COLO668 (cell line): ENCODE results near the gene EEF2K.

Experiments
- DNase-seq: peaks from one replicate; lab custom pipeline; 2025; ENCODE audit not compliant: unreplicated experiment; lab: John Stamatoyannopoulos, UW

Gene EEF2K

GRCh38 chr16:22239131-22239805 lies 33.2 kb downstream of the EEF2K start:
- DNase-seq: no peak

- DNase-seq: no peak
These were observed 34.1 kb downstream of the EEF2K start for GRCh38 chr16:22240023-22240710.

DNA sequence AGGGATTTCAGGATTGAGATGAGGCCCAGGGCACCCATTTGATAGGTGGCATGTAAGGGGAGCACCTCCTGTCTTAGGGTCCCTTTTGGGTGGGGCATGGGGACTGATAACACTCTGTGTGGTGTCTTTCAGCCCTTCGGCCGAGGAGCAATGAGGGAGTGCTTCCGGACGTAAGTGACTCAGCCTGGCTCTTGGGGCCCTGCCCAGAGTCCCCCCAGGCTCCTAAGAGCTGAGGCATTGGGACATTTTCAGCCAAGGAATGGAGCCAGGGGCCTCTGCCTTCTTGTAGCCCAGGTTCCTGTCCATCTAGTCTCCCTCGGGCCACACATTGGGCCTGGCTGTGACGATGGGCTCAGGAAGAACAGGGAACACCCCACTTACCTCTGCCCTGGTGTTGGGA lies 44.4 kb downstream of the EEF2K start:
- DNase-seq: no peak

DNA sequence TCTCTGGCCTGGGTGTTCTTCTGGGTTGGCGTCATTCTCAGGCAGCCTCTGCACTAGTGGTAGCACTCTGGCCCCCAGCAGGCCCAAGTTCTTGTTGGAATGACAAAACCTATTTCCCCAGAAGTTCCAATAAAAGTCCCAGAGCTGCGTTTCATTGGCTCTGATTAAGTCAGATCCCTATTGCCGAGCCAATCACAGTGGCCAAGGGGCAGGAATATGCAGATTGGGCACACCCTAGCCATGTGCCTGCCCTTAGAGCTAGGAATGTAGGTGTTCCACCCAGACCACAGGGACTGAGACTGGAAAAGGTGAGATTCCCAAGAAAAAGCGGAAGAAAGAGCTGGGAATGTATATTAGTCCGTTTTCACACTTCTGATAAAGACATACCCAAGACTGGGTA lies 46.2 kb downstream of the EEF2K start:
- DNase-seq: no peak

DNA sequence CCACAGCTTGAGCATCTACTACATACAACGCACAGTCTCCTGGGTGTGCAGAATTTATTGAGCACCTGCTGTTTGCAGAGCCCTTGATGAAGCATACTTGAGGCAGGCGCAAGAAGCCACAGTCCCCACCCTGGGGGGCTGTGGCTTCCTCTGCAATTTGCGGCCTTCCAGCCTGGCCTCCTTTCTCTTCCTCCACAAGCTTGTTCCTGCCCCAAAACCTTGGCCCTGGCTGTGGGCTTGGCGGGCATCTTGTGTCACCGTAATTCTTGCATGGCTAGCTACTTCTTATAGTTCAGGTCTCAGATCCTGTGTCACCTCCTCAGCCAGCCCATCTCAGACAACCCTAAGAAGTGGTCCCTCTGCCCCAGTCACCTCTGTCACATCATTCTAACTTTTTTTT lies 47.2 kb downstream of the EEF2K start:
- DNase-seq: no peak

- no peak for DNase-seq
These were observed 49.3 kb downstream of the EEF2K start for GRCh38 chr16:22255335-22255734.

GRCh38 chr16:22257440-22257839 lies 51.4 kb downstream of the EEF2K start:
- no peak for DNase-seq

- DNase-seq: no peak
These were observed 54.4 kb downstream of the EEF2K start for GRCh38 chr16:22260490-22260889.

GRCh38 chr16:22262460-22262859 lies 56.4 kb downstream of the EEF2K start:
- DNase-seq: no peak

- no peak for DNase-seq
These were observed 58.7 kb downstream of the EEF2K start for GRCh38 chr16:22264786-22265185.

- no peak for DNase-seq
These were observed 59.3 kb downstream of the EEF2K start for GRCh38 chr16:22265351-22265750.

DNA sequence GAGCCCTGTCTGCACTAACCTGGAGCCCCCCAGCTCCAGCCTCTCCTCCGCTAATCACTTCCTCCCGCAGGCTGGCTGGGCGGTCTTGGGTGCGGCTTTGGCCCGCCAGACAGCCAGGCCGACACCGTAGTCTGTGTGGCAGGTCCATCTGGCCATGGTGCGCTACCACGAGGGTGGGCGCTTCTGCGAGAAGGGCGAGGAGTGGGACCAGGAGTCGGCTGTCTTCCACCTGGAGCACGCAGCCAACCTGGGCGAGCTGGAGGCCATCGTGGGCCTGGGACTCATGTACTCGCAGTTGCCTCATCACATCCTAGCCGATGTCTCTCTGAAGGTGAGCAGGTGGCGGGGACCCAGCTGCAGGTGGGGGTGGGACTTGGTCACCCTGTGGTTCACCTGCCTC lies 60.5 kb downstream of the EEF2K start:
- DNase-seq: no peak

- DNase-seq: no peak
These were observed 61.7 kb downstream of the EEF2K start for GRCh38 chr16:22267764-22268163.

GRCh38 chr16:22270525-22270924 lies 64.4 kb downstream of the EEF2K start:
- DNase-seq: no peak

DNA sequence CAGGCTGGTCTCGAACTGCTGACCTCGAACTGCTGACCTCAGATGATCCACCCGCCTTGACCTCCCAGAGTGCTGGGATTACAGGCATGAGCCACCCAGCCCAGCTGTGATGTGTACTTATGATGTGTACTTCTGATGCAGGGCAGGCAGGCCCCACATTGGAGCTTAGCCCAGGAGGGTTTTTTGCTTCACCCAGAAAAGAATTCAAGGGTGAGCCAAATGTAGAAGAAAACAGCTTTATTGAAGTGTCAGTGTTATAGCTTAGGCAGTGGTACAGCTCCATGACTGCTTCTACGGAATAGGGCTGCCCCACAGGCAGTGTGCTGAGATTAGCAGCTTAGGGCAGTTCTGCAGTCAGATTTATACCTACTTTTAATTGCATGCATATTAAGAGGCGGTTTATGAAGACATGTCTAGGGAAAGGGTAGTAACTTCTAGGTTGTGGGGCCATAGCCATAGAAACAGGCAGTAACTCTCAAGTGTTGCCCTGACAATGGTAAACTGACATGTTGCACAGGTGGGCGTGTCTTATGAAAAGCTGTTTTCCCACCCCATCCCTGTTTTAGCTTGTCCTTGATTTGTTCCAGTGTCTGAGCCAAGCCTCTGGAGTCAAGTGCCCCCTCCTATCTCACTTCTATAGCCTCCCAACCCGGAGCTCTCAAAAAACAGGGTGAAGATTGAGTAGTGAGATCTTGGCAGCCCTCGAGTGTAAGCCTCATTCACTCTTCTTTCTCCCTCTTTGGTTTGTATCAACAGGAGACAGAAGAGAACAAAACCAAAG lies 67.0 kb downstream of the EEF2K start:
- DNase-seq: no peak

GRCh38 chr16:22274916-22275315 lies 68.8 kb downstream of the EEF2K start:
- DNase-seq: no peak

- no peak for DNase-seq
These were observed 72.6 kb downstream of the EEF2K start for GRCh38 chr16:22278441-22279230.

DNA sequence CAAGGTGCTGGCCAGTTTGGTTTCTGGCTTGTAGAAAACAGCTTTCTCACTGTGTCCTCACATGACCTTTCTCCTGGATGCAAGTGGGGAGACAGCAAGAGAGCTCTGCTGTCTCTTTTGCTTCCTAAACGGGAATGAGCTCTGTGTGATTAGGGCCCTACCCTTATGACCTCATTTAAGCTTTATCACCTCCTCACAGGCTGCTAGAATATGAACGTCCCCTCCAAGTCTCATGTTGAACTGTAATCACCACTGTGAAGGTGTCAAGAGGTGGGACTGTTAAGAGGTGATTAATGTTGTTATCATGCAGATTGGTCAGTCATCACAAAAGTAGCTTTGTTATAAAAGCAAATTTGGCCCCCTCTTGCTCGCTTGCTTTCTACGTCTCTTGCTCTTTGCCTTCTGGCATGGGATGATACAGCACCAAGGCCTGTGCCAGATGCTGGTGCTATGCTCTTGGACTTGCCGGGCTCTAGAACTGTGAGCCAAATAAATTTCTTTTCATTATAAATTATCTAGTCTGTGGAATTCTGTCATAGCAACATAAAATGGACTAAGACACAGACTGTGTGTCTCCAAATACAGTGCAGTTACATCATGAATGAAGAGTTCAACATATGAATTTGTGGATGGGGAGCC lies 76.3 kb downstream of the EEF2K start:
- no peak for DNase-seq

- DNase-seq: no peak
These were observed 78.6 kb downstream of the EEF2K start for GRCh38 chr16:22284637-22285036.

DNA sequence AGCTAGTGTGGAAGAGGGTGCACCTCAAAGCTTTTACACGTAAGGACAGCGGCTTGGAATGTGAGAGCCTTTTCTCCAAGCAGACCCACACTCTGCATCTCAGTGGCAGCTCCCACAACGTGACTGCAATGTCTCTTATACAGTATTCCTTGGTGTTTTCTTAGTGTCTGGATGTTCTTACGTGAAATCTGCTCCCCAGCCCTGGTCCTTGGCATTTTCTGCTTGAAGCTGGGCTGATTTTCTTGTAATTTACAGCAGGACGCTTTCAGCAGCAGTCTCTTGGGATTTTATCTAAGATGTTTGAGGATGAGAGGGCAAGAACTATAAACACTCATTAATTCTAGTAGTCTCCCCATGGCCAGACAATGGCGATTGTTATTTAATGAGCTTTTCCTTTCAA lies 79.0 kb downstream of the EEF2K start:
- DNase-seq: no peak

GRCh38 chr16:22291020-22291419 lies 84.9 kb downstream of the EEF2K start:
- no peak for DNase-seq
